Stimulated activated CD4-positive, alpha-beta T cell treated with anti-CD3 and anti-CD28 coated beads, Interleukin-12 subunit alpha, Interleukin-12 subunit beta, amount 100 ng/mL, for 48 hours (primary cell): ENCODE results near the gene COL9A2.

Experiments used
- DNase-seq, 3 donors: peaks; one replicate each; pipeline ENCODE4 v3.0.0-alpha.2; 2020; ENCODE audit warnings: low read depth in 2 of 3, low spot score in 1 of 3

COL9A2 gene

DNA sequence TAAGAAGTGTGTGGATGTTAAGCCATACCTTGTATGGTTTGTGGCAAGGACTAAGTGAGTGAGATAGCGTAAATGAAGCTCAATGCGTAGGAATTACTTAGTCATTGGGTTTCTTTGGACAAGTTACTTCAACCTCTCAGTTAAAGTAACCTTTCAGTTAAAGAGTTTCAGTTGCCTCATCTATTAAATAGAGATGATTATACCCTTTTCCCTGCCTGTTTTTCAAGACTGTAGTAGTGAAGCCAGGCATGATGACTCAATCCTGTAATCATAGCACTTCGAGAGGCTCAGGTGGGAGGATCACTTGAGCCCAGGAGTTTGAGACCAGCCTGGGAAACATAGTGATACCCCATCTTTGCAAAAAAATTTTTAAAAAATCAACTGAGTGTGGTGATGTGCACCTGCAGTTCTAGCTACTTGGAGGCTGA lies 52.7 kb downstream of the COL9A2 start:
- DNase-seq: peak in 1 of 3 donors; percentile 22

DNA sequence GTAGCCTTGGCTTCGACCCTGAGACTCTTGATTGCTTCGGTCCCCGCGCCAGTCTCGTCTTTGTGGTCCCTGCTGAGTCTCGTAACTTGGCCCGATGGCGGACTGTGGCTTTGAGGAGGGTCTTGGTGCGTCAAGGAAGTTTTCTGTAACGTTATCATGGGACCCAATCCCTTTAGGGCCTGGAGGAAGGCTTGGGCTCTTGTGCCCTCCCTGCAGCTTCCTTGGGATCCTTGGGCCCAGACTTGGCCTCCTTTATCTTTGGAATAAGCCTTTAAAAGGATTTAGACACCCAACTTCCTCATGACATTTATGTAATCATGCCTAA lies 58.7 kb downstream of the COL9A2 start:
- DNase-seq: no peak

DNA sequence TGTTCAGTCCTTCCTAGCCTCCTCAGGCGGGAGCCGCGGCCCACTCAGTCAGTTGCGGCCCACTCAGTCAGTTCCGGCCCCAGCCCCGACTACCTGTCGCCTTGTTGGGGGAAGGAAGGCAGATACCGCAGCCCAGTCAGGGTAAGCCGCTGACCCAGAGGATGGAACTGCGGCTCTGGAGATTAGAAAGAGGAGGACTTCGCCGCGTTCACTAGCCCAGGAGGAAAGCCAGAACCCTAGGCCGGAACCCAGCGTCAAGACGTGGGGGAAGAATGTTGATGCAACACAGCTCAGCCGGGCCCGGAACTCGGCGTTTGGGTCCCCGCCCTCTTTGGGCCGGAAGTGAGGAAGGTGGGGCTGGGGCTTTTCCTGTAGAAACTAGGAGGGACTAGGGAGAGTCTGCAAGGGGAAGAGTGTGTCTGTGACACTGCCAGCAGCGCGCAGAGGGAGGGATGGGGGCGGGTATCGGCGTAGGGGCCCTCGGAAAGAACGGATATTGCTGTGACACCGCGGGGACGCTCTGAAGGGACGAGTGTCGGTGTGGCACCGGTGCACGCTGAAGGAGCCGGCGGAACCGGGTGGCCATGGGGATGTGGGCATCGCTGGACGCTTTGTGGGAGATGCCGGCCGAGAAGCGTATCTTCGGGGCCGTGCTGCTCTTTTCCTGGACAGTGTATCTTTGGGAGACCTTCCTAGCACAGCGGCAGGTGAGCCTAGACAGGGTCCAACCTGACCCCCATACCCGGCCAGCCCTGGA lies 59.2 kb downstream of the COL9A2 start, which contains the start of gene ZMPSTE24:
Gene ZMPSTE24 (plus strand): TSS at position 549 of the 757 bp plus-strand sequence. CDS start 36 bp downstream, at position 585.
- peak; percentile 93 to 97 (median 95) for DNase-seq

DNA sequence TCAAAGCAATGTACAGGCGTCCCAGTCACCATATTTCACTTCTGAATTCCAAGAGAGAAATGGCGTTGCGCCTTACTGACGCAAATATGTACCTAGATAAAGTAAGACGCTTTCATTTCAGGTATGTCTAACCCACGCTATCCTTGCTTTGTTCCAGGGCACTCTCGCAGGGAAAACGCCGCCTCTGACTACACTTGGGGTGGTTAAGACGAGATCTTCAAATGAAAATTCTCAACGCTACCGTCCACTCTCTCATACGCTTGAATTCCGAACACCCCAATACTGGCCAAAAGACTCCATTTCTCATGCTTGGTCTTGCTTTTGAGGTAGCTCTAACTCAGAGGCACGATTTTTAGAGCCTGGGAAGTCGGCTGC lies 59.8 kb downstream of the COL9A2 start:
- peak in 2 of 3 donors; percentile 33 to 41 for DNase-seq

- no peak for DNase-seq
Observed at GRCh38 chr1:40256401-40257084, 60.5 kb downstream of the COL9A2 start.

GRCh38 chr1:40255231-40255630 lies 61.9 kb downstream of the COL9A2 start:
- no peak for DNase-seq

DNA sequence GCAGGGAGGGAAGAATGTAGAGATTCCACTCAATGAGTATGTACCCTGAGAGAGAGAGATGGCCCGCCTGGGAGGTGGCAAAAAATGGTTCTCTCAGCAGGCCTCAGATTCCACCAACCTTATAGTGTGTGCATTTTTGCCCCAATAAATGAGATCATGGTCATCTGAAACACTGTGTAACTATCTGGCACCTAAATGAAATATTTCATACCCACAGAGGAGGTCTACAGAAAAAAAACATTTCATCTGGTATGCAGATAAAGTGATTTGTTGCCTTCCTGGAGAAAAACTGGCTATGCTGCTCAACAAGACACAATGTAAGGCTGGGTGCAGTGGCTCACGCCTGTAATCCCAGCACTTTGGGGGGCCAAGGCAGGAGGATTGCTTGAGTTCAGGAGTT lies 64.5 kb downstream of the COL9A2 start:
- no peak for DNase-seq

- DNase-seq: no peak
Observed at GRCh38 chr1:40251456-40251855, 65.6 kb downstream of the COL9A2 start.
